ENCODE data around the gene NECAB2. TPM values are rescaled to one million over a fixed set of nuclear protein-coding genes. Genes with fewer than 3 reads are reported as not detected.

NECAB2 gene
- total and polyA plus RNA-seq, 2 experiments from 2014 or later = 1.2 TPM; not detected in 1

GRCh38 chr16:84018710-84019109, 50.7 kb downstream of the NECAB2 start:
- H4K20me1 ChIP-seq (ENCODE audit: insufficient read depth) = no peaks in the 10 kb centered on the region
- no peaks in the 10 kb centered on the region for H3F3A ChIP-seq (ENCODE audit: insufficient read depth)
- H3K79me2 ChIP-seq (ENCODE audit: insufficient read depth) = no peaks in the 10 kb centered on the region
- in situ Hi-C loops (cut with MboI) = no loop called here
- no peak overlapping the region for H3K27ac ChIP-seq
- DNase-seq = no peak
- TF ChIP-seq EZH2 (IDR thresholded peaks at IDR 0.05; ENCODE audit: insufficient read depth, poor library complexity, severe bottlenecking) (no peak), EZH2phosphoT487 (IDR thresholded peaks at IDR 0.05; ENCODE audit: insufficient read depth, low read depth) (no peak)
- H3K4me2 ChIP-seq (ENCODE audit: unreplicated experiment) = no peak overlapping the region
- 54% methylated on average over 4 of the region's 4 CpGs for WGBS, 2 experiments (ENCODE audit: low coverage in 1 of 2, low lambda C conversion rate in 2 of 2, missing lambda C conversion rate in 2 of 2)
- no peaks in the 10 kb centered on the region for H3K9me3 ChIP-seq (ENCODE audit: low read depth)
- no peak overlapping the region for H2AFZ ChIP-seq
- H3K4me1 ChIP-seq (ENCODE audit: insufficient read depth) = no peaks in the 10 kb centered on the region
- H3K36me3 ChIP-seq (ENCODE audit: low read depth) = no peaks in the 10 kb centered on the region
- 0 out of 2 replicates have a peak, but pooled peaks cover 5% of the 10 kb centered on the region for H3K27me3 ChIP-seq (replicated peaks; ENCODE audit: insufficient read depth)
- H3K4me3 ChIP-seq = no peak overlapping the region
- H3K9me2 ChIP-seq (ENCODE audit: insufficient read depth) = no peaks in the 10 kb centered on the region
- H3K9ac ChIP-seq = no peak overlapping the region

- H3K9ac ChIP-seq = no peak overlapping the region
- H3K9me3 ChIP-seq (ENCODE audit: low read depth) = no peaks in the 10 kb centered on the region
- no peaks in the 10 kb centered on the region for H3K36me3 ChIP-seq (ENCODE audit: low read depth)
- DNase-seq = no peak
- TF ChIP-seq EZH2 (IDR thresholded peaks at IDR 0.05; ENCODE audit: insufficient read depth, poor library complexity, severe bottlenecking) = no peak
- TF ChIP-seq EZH2phosphoT487 (IDR thresholded peaks at IDR 0.05; ENCODE audit: insufficient read depth, low read depth) = no peak
- no peaks in the 10 kb centered on the region for H3F3A ChIP-seq (ENCODE audit: insufficient read depth)
- no peaks in the 10 kb centered on the region for H3K79me2 ChIP-seq (ENCODE audit: insufficient read depth)
- WGBS, 2 experiments (ENCODE audit: low coverage in 1 of 2, low lambda C conversion rate in 2 of 2, missing lambda C conversion rate in 2 of 2) = 72 to 73% methylated on average over 9 of the region's 9 CpGs
- no peaks in the 10 kb centered on the region for H4K20me1 ChIP-seq (ENCODE audit: insufficient read depth)
- no peak overlapping the region for H2AFZ ChIP-seq
- peaks cover 3% of the 10 kb centered on the region; the same call in 1 of the 2 replicates for H3K4me1 ChIP-seq (ENCODE audit: insufficient read depth)
- H3K27me3 ChIP-seq (replicated peaks; ENCODE audit: insufficient read depth) = no peaks in the 10 kb centered on the region
- H3K4me2 ChIP-seq (ENCODE audit: unreplicated experiment) = no peak overlapping the region
- no peak overlapping the region for H3K4me3 ChIP-seq
- no peaks in the 10 kb centered on the region for H3K9me2 ChIP-seq (ENCODE audit: insufficient read depth)
- in situ Hi-C loops (cut with MboI) = no loop called here
- no peak overlapping the region for H3K27ac ChIP-seq
Observed at GRCh38 chr16:84020353-84020752, 52.3 kb downstream of the NECAB2 start.

GRCh38 chr16:84021488-84021887, 53.4 kb downstream of the NECAB2 start:
- H3K9ac ChIP-seq = no peak overlapping the region
- H3K9me3 ChIP-seq (ENCODE audit: low read depth) = no peaks in the 10 kb centered on the region
- 70 to 74% methylated on average over 5 of the region's 5 CpGs for WGBS, 2 experiments (ENCODE audit: low coverage in 1 of 2, low lambda C conversion rate in 2 of 2, missing lambda C conversion rate in 2 of 2)
- no peaks in the 10 kb centered on the region for H3K79me2 ChIP-seq (ENCODE audit: insufficient read depth)
- H3K36me3 ChIP-seq (ENCODE audit: low read depth) = no peaks in the 10 kb centered on the region
- H3K9me2 ChIP-seq (ENCODE audit: insufficient read depth) = no peaks in the 10 kb centered on the region
- no peak overlapping the region for H3K4me2 ChIP-seq (ENCODE audit: unreplicated experiment)
- peaks cover 5% of the 10 kb centered on the region; the same call in 1 of the 2 replicates for H3K4me1 ChIP-seq (ENCODE audit: insufficient read depth)
- TF ChIP-seq EZH2 (IDR thresholded peaks at IDR 0.05; ENCODE audit: insufficient read depth, poor library complexity, severe bottlenecking) = no peak
- TF ChIP-seq EZH2phosphoT487 (IDR thresholded peaks at IDR 0.05; ENCODE audit: insufficient read depth, low read depth) = no peak
- H3K27me3 ChIP-seq (replicated peaks; ENCODE audit: insufficient read depth) = no peaks in the 10 kb centered on the region
- DNase-seq = no peak
- H4K20me1 ChIP-seq (ENCODE audit: insufficient read depth) = no peaks in the 10 kb centered on the region
- in situ Hi-C loops (cut with MboI) = no loop called here
- H3K27ac ChIP-seq = no peak overlapping the region
- no peak overlapping the region for H2AFZ ChIP-seq
- H3K4me3 ChIP-seq = no peak overlapping the region
- H3F3A ChIP-seq (ENCODE audit: insufficient read depth) = no peaks in the 10 kb centered on the region

- Histone ChIP-seq H4K20me1 (ENCODE audit: insufficient read depth) (no peaks in the 10 kb centered on the region), H2AFZ (no peak overlapping the region), H3K4me1 (ENCODE audit: insufficient read depth) (peaks cover 5% of the 10 kb centered on the region; the same call in 1 of the 2 replicates), H3K9me2 (ENCODE audit: insufficient read depth) (no peaks in the 10 kb centered on the region), H3K79me2 (ENCODE audit: insufficient read depth) (no peaks in the 10 kb centered on the region), H3K4me2 (ENCODE audit: unreplicated experiment) (no peak overlapping the region), H3K27me3 (replicated peaks; ENCODE audit: insufficient read depth) (no peaks in the 10 kb centered on the region), H3K36me3 (ENCODE audit: low read depth) (no peaks in the 10 kb centered on the region), H3K9me3 (ENCODE audit: low read depth) (no peaks in the 10 kb centered on the region), H3F3A (ENCODE audit: insufficient read depth) (no peaks in the 10 kb centered on the region), H3K9ac (no peak overlapping the region), H3K4me3 (no peak overlapping the region), H3K27ac (no peak overlapping the region)
- 81 to 84% methylated on average over 11 of the region's 11 CpGs for WGBS, 2 experiments (ENCODE audit: low coverage in 1 of 2, low lambda C conversion rate in 2 of 2, missing lambda C conversion rate in 2 of 2)
- no peak for DNase-seq
- TF ChIP-seq EZH2 (IDR thresholded peaks at IDR 0.05; ENCODE audit: insufficient read depth, poor library complexity, severe bottlenecking) (no peak), EZH2phosphoT487 (IDR thresholded peaks at IDR 0.05; ENCODE audit: insufficient read depth, low read depth) (no peak)
- in situ Hi-C loops (cut with MboI) = no loop called here
Observed at GRCh38 chr16:84022644-84023043, 54.6 kb downstream of the NECAB2 start.

GRCh38 chr16:84024854-84025253, 56.8 kb downstream of the NECAB2 start:
- WGBS, 2 experiments (ENCODE audit: low coverage in 1 of 2, low lambda C conversion rate in 2 of 2, missing lambda C conversion rate in 2 of 2) = 3 to 5% methylated on average over 9 of the region's 9 CpGs
- Histone ChIP-seq H3K27me3 (replicated peaks; ENCODE audit: insufficient read depth) (no peaks in the 10 kb centered on the region), H3F3A (ENCODE audit: insufficient read depth) (no peaks in the 10 kb centered on the region), H3K4me3 (no peak overlapping the region), H3K4me1 (ENCODE audit: insufficient read depth) (peaks cover 5% of the 10 kb centered on the region; the same call in 1 of the 2 replicates), H3K79me2 (ENCODE audit: insufficient read depth) (no peaks in the 10 kb centered on the region), H3K4me2 (ENCODE audit: unreplicated experiment) (peak overlapping the region; percentile 20), H3K36me3 (ENCODE audit: low read depth) (no peaks in the 10 kb centered on the region), H3K9me2 (ENCODE audit: insufficient read depth) (no peaks in the 10 kb centered on the region), H2AFZ (peak overlapping the region; percentile 69), H3K27ac (peak overlapping the region; percentile 40), H4K20me1 (ENCODE audit: insufficient read depth) (no peaks in the 10 kb centered on the region), H3K9me3 (ENCODE audit: low read depth) (no peaks in the 10 kb centered on the region), H3K9ac (peak overlapping the region; percentile 42; the same call in 1 of the 2 replicates)
- TF ChIP-seq EZH2phosphoT487 (IDR thresholded peaks at IDR 0.05; ENCODE audit: insufficient read depth, low read depth) (no peak), EZH2 (IDR thresholded peaks at IDR 0.05; ENCODE audit: insufficient read depth, poor library complexity, severe bottlenecking) (no peak)
- in situ Hi-C loops (cut with MboI) = no loop called here
- DNase-seq = peak; percentile 95

Data from GM23248 (cell line).